GM12878 (cell line): Measurements from ENCODE around the gene CD2BP2. TPM values are rescaled to one million over a fixed set of nuclear protein-coding genes. Genes with fewer than 3 reads are reported as not detected.
A peak's percentile ranks its signal among the peaks of the same experiment; 100 is the strongest.

Experiments
- ATAC-seq: fragments of 200-7000 bp; cut with Tn5 transposase; 3 replicates; pipeline ENCODE4 v1.9.1; 2020; ENCODE audit warnings: mild to moderate bottlenecking, moderate library complexity
- BruUV-seq: library from RNA; stranded (reverse); fragments of 400-500 nt; replicated peaks from 2 replicates; lab custom pipeline; 2021; lab: Mats Ljungman, UMichigan
- CTCF ChIA-PET: fragments of 300-600 bp; sonication (Branson Sonifier 250); formaldehyde crosslinking; extraction: SDS; loops from one replicate; lab custom pipeline; 2021; ENCODE audit warnings: inconsistent platforms; lab: Yijun Ruan, JAX
- POLR2A ChIA-PET: fragments of 350-600 bp; formaldehyde crosslinking; extraction: SDS; loops from one replicate; lab custom pipeline; 2021; ENCODE audit warnings: inconsistent platforms; lab: Charles Lee
- RAD21 ChIA-PET: fragments of 300-600 bp; sonication (Branson Sonifier 250); formaldehyde crosslinking; loops from one replicate; lab custom pipeline; 2023; ENCODE audit warnings: antibody characterized with exemption; ENCODE audit not compliant: unreplicated experiment; lab: Charles Lee
- SMC1A ChIA-PET: fragments of 300-600 bp; sonication (Branson Sonifier 250); formaldehyde crosslinking; loops from one replicate; lab custom pipeline; 2023; ENCODE audit not compliant: unreplicated experiment, uncharacterized antibody; lab: Charles Lee
- DNase-seq: peaks from one replicate; pipeline ENCODE4 v3.0.0-alpha.2; 2011; ENCODE audit warnings: low read depth, low spot score
- FAIRE-seq: peaks from 3 replicates; lab custom pipeline; 2011; peaks lifted over from hg19 to GRCh38; lab: Jason Lieb, UNC
- H2AFZ ChIP-seq: 2 replicates; pipeline ENCODE4 v1.6.0; 2011; ENCODE audit warnings: low read depth, low read length, control low read depth; ENCODE audit not compliant: control insufficient read depth
- H3K27ac ChIP-seq: 2 replicates; pipeline ENCODE4 v1.5.1; 2011; ENCODE audit warnings: control low read depth; ENCODE audit not compliant: control insufficient read depth, insufficient read depth
- H3K27me3 ChIP-seq, 2 experiments: replicated peaks in 1 of 2; 2 replicates each; pipeline versions ENCODE4 v1.6.0 to v1.6.1; 2011; ENCODE audit warnings: low read length in 1 of 2; ENCODE audit not compliant: control insufficient read depth in 2 of 2, insufficient read depth in 2 of 2
- H3K36me3 ChIP-seq, 2 experiments: 2 replicates each; pipeline ENCODE4 v1.5.1; 2011; ENCODE audit warnings: low read length in 1 of 2; ENCODE audit not compliant: control insufficient read depth in 2 of 2, insufficient read depth in 2 of 2
- H3K4me1 ChIP-seq: 2 replicates; pipeline ENCODE4 v1.6.1; 2011; ENCODE audit warnings: mild to moderate bottlenecking, low read length, moderate library complexity, mixed read lengths; ENCODE audit not compliant: control insufficient read depth, insufficient read depth
- H3K4me2 ChIP-seq: 2 replicates; pipeline ENCODE4 v1.6.0; 2011; ENCODE audit warnings: control low read depth; ENCODE audit not compliant: control insufficient read depth, insufficient read depth
- H3K4me3 ChIP-seq: fragments of 200-600 bp; sonication (generic); 2 replicates; pipeline ENCODE4 v1.5.1; 2016
- H3K79me2 ChIP-seq: 2 replicates; pipeline ENCODE4 v1.6.0; 2011; ENCODE audit warnings: low read length; ENCODE audit not compliant: control insufficient read depth, insufficient read depth
- H3K9ac ChIP-seq: 2 replicates; pipeline ENCODE4 v1.8.0; 2011; ENCODE audit warnings: low read length, control low read depth, mixed read lengths; ENCODE audit not compliant: control insufficient read depth, insufficient read depth
- H3K9me3 ChIP-seq: replicated peaks from 3 replicates; pipeline ENCODE4 v1.5.1; 2011; ENCODE audit warnings: mild to moderate bottlenecking, low read length; ENCODE audit not compliant: control insufficient read depth, insufficient read depth
- H4K20me1 ChIP-seq: 2 replicates; pipeline ENCODE4 v1.6.0; 2011; ENCODE audit not compliant: control insufficient read depth, insufficient read depth
- DPF2 ChIP-seq: fragments of 450-650 bp; IDR thresholded peaks from 2 replicates; pipeline ENCODE4 v1.6.1; 2017; ENCODE audit warnings: mild to moderate bottlenecking
- FOS ChIP-seq: IDR thresholded peaks from 3 replicates; pipeline ENCODE4 v1.6.1; 2011; ENCODE audit warnings: borderline replicate concordance; ENCODE audit not compliant: insufficient read length; ENCODE audit errors: extremely low read depth
- GATAD2B ChIP-seq: fragments of 450-650 bp; conservative IDR thresholded peaks from 2 replicates; pipeline ENCODE4 v1.6.1; 2017; ENCODE audit warnings: low read depth, mild to moderate bottlenecking, moderate library complexity
- HCFC1 ChIP-seq: fragments of 150-350 bp; IDR thresholded peaks from 2 replicates; pipeline ENCODE4 v1.6.1; 2014; ENCODE audit warnings: low read length
- LARP7 ChIP-seq: fragments of 450-650 bp; IDR thresholded peaks from 2 replicates; pipeline ENCODE4 v1.6.1; 2017; ENCODE audit warnings: mild to moderate bottlenecking
- MEF2B ChIP-seq: fragments of 450-650 bp; IDR thresholded peaks from 2 replicates; pipeline ENCODE4 v1.6.1; 2018; ENCODE audit warnings: mild to moderate bottlenecking, moderate library complexity; ENCODE audit not compliant: partially characterized antibody, poor library complexity, severe bottlenecking
- MTA2 ChIP-seq: fragments of 450-650 bp; IDR thresholded peaks from 2 replicates; pipeline ENCODE4 v1.6.1; 2016; ENCODE audit warnings: low read depth, mild to moderate bottlenecking, moderate library complexity
- NFXL1 ChIP-seq: fragments of 450-650 bp; IDR thresholded peaks from 2 replicates; pipeline ENCODE4 v1.6.1; 2017; ENCODE audit warnings: antibody characterized with exemption, mild to moderate bottlenecking, borderline replicate concordance
- NFYB ChIP-seq: IDR thresholded peaks from 2 replicates; pipeline ENCODE4 v1.6.1; 2011; ENCODE audit warnings: low read depth, mild to moderate bottlenecking, low read length, improper control_type of control experiment, moderate library complexity; ENCODE audit not compliant: insufficient read depth
- NKRF ChIP-seq: fragments of 450-650 bp; conservative IDR thresholded peaks from 2 replicates; pipeline ENCODE4 v1.6.1; 2017; ENCODE audit warnings: mild to moderate bottlenecking, moderate library complexity
- PML ChIP-seq: IDR thresholded peaks from 2 replicates; pipeline ENCODE4 v1.6.1; 2012; ENCODE audit warnings: low read length, inconsistent platforms
- RB1 ChIP-seq: fragments of 450-650 bp; formaldehyde crosslinking; IDR thresholded peaks from 2 replicates; pipeline ENCODE4 v1.6.1; 2017; ENCODE audit warnings: mild to moderate bottlenecking, borderline replicate concordance
- SIN3A ChIP-seq: IDR thresholded peaks from 2 replicates; pipeline ENCODE4 v1.6.1; 2012; ENCODE audit warnings: low read depth, low read length, improper control_type of control experiment
- SKIL ChIP-seq: fragments of 450-650 bp; IDR thresholded peaks from 2 replicates; pipeline ENCODE4 v1.6.1; 2017; ENCODE audit warnings: mild to moderate bottlenecking, low read depth, inconsistent platforms; ENCODE audit not compliant: poor library complexity, severe bottlenecking
- STAT3 ChIP-seq: IDR thresholded peaks from 2 replicates; pipeline ENCODE4 v1.6.1; 2011; ENCODE audit warnings: low read depth, low read length, improper control_type of control experiment
- SUZ12 ChIP-seq: fragments of 200-600 bp; sonication (generic); IDR thresholded peaks from one replicate; pipeline ENCODE4 v1.6.1; 2018; ENCODE audit warnings: antibody characterized with exemption, mild to moderate bottlenecking; ENCODE audit not compliant: unreplicated experiment
- USF1 ChIP-seq: IDR thresholded peaks from 2 replicates; pipeline ENCODE4 v1.6.1; 2011; ENCODE audit warnings: borderline replicate concordance, low read depth, mild to moderate bottlenecking, moderate library complexity, mixed read lengths, low read length; ENCODE audit not compliant: insufficient read depth; ENCODE audit errors: extremely low read length
- ZZZ3 ChIP-seq: IDR thresholded peaks from 2 replicates; pipeline ENCODE4 v1.6.1; 2011; ENCODE audit warnings: low read depth; ENCODE audit not compliant: control insufficient read depth, insufficient read length
- WGBS: methylation state at CpG from one replicate; pipeline ENCODE4 v1.1.6; 2016; ENCODE audit warnings: low lambda C conversion rate; ENCODE audit not compliant: insufficient replicate concordance, insufficient coverage; ENCODE audit errors: missing lambda C conversion rate; 5-methylcytosine and 5-hydroxymethylcytosine counted together
- in situ Hi-C: fragments of 300-500 bp; cut with MboI; formaldehyde crosslinking; loops from 9 replicates; pipeline ENCODE4 v1.14.3; 2018; ENCODE audit warnings: mixed read lengths
- intact Hi-C: fragments of 100-400 bp; cut with micrococcal nuclease; formaldehyde crosslinking; loops from one replicate; pipeline ENCODE4 v1.14.2; 2022; ENCODE audit not compliant: unreplicated experiment
- polyA plus RNA-seq, 11 experiments: library from polyadenylated mRNA; depleted of rRNA in 4 of 11; unstranded in 6 of 11; stranded (reverse) in 5 of 11; fragments of >200 nt; fragmentation: Nextera tagmentation in 4 of 11; fragmentation: Illumina TruSeq in 1 of 11; extraction: Ambion mirVana in 4 of 11; extraction: Trizol in 1 of 11; gene quantifications; 1 replicate in 1 of 11; 2 replicates in 10 of 11; pipeline versions ENCODE4 v1.2.1 to v1.2.3, GENCODE V29; 2011 to 2016; ENCODE audit warnings: inconsistent platforms in 2 of 11, missing spikeins in 2 of 11, low read depth in 1 of 11
- total RNA-seq, 4 experiments: library from RNA; depleted of rRNA in 3 of 4; stranded (reverse); fragments of >200 nt in 3 of 4; fragmentation: Illumina TruSeq in 1 of 4; extraction: Trizol in 1 of 4; gene quantifications; 2 replicates each; pipeline versions ENCODE4 v1.2.1 to v1.2.3, GENCODE V29; 2013 to 2021

CD2BP2 gene
- total and polyA plus RNA-seq, 10 of the 15 experiments (the other 5 are each of a cell fraction or from before 2014, with no cell fraction given) = 3.3 to 47.9 (median 31.8) TPM

- H4K20me1 ChIP-seq = peaks cover 8% of the 10 kb centered on the region
- in situ Hi-C loops (no loop called here), intact Hi-C loops (loop anchor here (2.0 to 10.0 kb wide), 2 partner anchors 16 to 260 kb away; partner anchors contain the start of genes TBC1D10B, TBX6 and YPEL3)
- H3K4me1 ChIP-seq = peaks cover 34% of the 10 kb centered on the region
- H3K4me2 ChIP-seq = peak overlapping the region; percentile 99
- ChIA-PET CTCF (interaction anchor here (0.8 to 2.8 kb wide), 8 partner anchors 15 to 263 kb away, joined by 3 to 15 read pairs (median 4); partner anchors contain the start of genes SEPTIN1, TBC1D10B, TBX6 and ZNF771), POLR2A (interaction anchor here (0.6 to 3.8 kb wide), 10 partner anchors 10 to 226 kb away, joined by 3 to 21 read pairs (median 4); partner anchors contain the start of genes CORO1A, SEPTIN1 and TBC1D10B), RAD21 (interaction anchor here (0.6 to 4.3 kb wide), 7 partner anchors 11 to 743 kb away, joined by 3 to 33 read pairs (median 3); partner anchors contain the start of gene TBC1D10B), SMC1A (interaction anchor here (0.8 to 2.0 kb wide), 6 partner anchors 10 to 262 kb away, joined by 3 to 5 read pairs (median 4); partner anchors contain the start of gene TBC1D10B)
- H3K27ac ChIP-seq = peak overlapping the region; percentile 93
- no peaks in the 10 kb centered on the region for H3K27me3 ChIP-seq
- H3K9me3 ChIP-seq = no peaks in the 10 kb centered on the region
- peak; percentile 45 for ATAC-seq
- peaks cover 3 to 23% of the 10 kb centered on the region in 2 experiments for H3K36me3 ChIP-seq
- peak overlapping the region; percentile 94 for H3K4me3 ChIP-seq
- TSS peak; percentile 65 for BruUV-seq
- WGBS = under 1% methylated on average over 26 of the region's 36 CpGs
- peak overlapping the region; percentile 97 for H2AFZ ChIP-seq
- H3K9ac ChIP-seq = peak overlapping the region; percentile 88
- H3K79me2 ChIP-seq = peaks cover 18% of the 10 kb centered on the region
- no peak for DNase-seq
- FAIRE-seq = no peak
- peak; percentile 74 for TF ChIP-seq USF1
- TF ChIP-seq STAT3 = no peak
- TF ChIP-seq NFXL1 = no peak
- no peak for TF ChIP-seq RB1
- TF ChIP-seq DPF2 = no peak
- TF ChIP-seq HCFC1 = no peak
- TF ChIP-seq SKIL = no peak
- TF ChIP-seq PML = no peak
- TF ChIP-seq NKRF = 0 out of 2 replicates have a peak, but pooled peaks have one; percentile 36
- no peak for TF ChIP-seq ZZZ3
- TF ChIP-seq NFYB = no peak
- 0 out of 2 replicates have a peak, but pooled peaks have one; percentile 61 for TF ChIP-seq LARP7
- no peak for TF ChIP-seq MTA2
- no peak for TF ChIP-seq FOS
- 0 out of 2 replicates have a peak, but pooled peaks have one; percentile 9 for TF ChIP-seq GATAD2B
- 0 out of 2 replicates have a peak, but pooled peaks have one; percentile 8 for TF ChIP-seq SIN3A
- TF ChIP-seq SUZ12 = no peak
- no peak for TF ChIP-seq MEF2B
These were observed 525 bp downstream of the CD2BP2 start for GRCh38 chr16:30354423-30355143.
